Activated naive CD4-positive, alpha-beta T cell treated with anti-CD3 and anti-CD28 coated beads, Interleukin-2, amount 10 ng/mL, durations not matched to agents 7 days and 5 days (primary cell): ENCODE results near the gene RAPGEF6.

Experiments used
- CTCF ChIA-PET: fragments of 350-600 bp; sonication (Branson Sonifier 250); formaldehyde crosslinking; loops from one replicate; lab custom pipeline; 2021; ENCODE audit warnings: antibody characterized with exemption; lab: Charles Lee
- DNase-seq: peaks from one replicate; pipeline ENCODE4 v3.0.0-alpha.2; 2020
- H3K27ac Mint-ChIP-seq: one replicate; pipeline ENCODE4 v1.8.0; 2021; ENCODE audit warnings: mild to moderate bottlenecking, moderate library complexity, mixed read lengths
- H3K27me3 Mint-ChIP-seq: one replicate; pipeline ENCODE4 v1.8.0; 2021; ENCODE audit warnings: mild to moderate bottlenecking, mixed read lengths
- H3K36me3 Mint-ChIP-seq: one replicate; pipeline ENCODE4 v1.8.0; 2021; ENCODE audit warnings: mixed read lengths
- H3K4me1 Mint-ChIP-seq: one replicate; pipeline ENCODE4 v1.8.0; 2021; ENCODE audit warnings: mixed read lengths
- H3K4me3 Mint-ChIP-seq: one replicate; pipeline ENCODE4 v1.8.0; 2021; ENCODE audit warnings: mild to moderate bottlenecking, moderate library complexity, mixed read lengths
- H3K9me3 Mint-ChIP-seq: one replicate; pipeline ENCODE4 v1.8.0; 2021; ENCODE audit warnings: mixed read lengths

Gene RAPGEF6

DNA sequence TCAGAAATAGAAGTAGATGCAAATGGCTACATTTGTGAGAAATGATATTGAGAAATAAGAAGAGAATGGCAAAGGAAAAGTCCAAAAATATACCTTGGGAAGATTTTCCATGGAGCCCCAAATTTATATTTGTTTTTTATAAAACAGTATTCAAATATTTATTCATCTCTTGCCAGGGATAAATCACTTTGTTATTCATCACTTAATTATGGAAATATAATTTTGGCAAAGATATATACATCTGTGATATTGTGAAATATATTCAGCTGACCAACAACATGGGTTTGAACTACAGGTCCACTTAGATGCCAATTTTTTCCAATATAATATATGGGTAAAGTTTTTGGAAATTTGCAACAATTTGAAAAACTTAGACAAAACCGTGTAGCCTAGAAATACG lies 19.7 kb upstream of the RAPGEF6 start:
- CTCF ChIA-PET, result interaction anchor here (1.1 kb wide), 1 partner anchor 66 kb away, joined by 3 read pairs; no protein-coding TSS in a partner anchor

DNA sequence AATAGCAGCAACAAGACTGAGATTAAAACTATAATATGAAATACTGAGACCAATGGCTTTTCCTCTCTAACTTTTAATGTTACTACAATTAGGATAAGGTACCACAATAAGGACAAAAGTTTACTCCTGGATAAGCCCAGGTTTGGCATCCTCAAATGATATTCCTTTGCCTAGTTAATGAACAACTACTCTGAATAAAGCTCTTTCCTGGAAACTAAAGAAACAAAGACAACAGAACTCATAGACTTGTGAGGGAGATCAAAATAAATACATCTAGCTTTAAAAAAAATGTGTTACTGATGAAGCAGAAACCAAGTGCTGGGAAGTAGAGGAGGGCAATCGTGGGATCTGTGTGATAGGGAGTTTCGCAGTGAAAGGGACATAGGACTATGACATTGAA lies 19.3 kb upstream of the RAPGEF6 start:
- DNase-seq, result no peak
- CTCF ChIA-PET, result interaction anchor here (1.1 kb wide), 1 partner anchor 66 kb away, joined by 3 read pairs; no protein-coding TSS in a partner anchor
- Mint-ChIP-seq H3K27ac (no peak overlapping the region), H3K9me3 (no peaks in the 10 kb centered on the region), H3K4me3 (no peak overlapping the region), H3K36me3 (peaks cover 53% of the 10 kb centered on the region), H3K4me1 (peaks cover 4% of the 10 kb centered on the region), H3K27me3 (no peaks in the 10 kb centered on the region)

More for the DNA sequence above, 19.7 kb upstream of the RAPGEF6 start:
- no peaks in the 10 kb centered on the region for H3K9me3 Mint-ChIP-seq
- DNase-seq, result no peak
- H3K27me3 Mint-ChIP-seq, result no peaks in the 10 kb centered on the region
- no peak overlapping the region for H3K4me3 Mint-ChIP-seq
- peaks cover 55% of the 10 kb centered on the region for H3K36me3 Mint-ChIP-seq
- H3K4me1 Mint-ChIP-seq, result peaks cover 4% of the 10 kb centered on the region
- H3K27ac Mint-ChIP-seq, result no peak overlapping the region

DNA sequence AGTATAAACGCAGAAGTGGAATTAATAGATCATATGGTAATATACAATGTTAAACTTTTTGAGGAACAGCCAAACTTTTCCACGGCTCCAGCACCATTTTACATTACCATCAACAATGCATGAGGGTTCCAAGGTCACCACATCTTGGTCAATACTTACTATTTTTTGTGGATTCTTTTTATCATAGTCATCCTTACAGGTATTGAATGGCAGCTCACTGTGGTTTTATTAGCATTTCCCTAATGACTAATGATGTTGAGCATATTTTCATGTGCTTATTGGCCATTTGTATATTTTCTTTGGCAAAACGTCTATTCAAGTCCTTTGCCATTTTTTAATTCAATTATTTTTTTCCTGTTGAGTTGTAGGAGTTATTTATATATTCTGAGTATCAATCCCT lies 14.1 kb upstream of the RAPGEF6 start:
- Mint-ChIP-seq H3K9me3 (no peaks in the 10 kb centered on the region), H3K4me1 (peaks cover 3% of the 10 kb centered on the region), H3K27me3 (no peaks in the 10 kb centered on the region), H3K27ac (no peak overlapping the region), H3K4me3 (no peak overlapping the region), H3K36me3 (peaks cover 62% of the 10 kb centered on the region)
- DNase-seq, result no peak
- CTCF ChIA-PET, result no interaction called here

DNA sequence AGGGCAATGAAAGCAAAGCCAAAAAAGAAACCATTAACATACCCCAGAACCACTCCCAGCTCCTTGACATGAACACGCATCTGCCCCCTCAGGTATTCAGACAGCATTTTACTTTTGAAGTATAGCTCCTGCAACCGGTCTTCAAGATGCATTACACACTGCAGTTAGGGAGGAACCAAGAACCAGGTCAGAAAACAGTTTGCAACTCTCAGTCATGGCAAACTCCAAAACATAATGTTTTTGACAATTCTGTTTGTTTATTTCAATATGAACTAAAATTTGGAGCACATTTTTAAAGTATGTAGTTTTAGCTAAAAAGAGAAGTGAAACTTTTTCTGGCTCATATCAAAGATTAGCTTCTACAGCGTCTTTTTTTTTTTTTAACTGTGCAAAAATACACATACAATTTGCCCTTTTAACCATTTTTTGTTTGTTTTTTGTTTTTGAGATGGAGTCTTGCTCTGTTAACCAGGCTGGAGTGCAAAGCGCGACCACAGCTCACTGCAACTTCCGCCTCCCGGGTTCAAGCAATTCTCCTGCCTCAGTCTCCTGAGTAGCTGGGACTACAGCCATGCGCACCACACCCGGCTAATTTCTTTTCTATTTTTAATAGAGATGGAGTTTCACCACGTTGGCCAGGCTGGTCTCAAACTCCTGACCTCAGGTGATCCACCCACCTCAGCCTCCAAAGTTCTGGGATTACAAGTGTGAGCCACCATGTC lies 12.2 kb upstream of the RAPGEF6 start:
- Mint-ChIP-seq H3K27ac (no peak overlapping the region), H3K27me3 (no peaks in the 10 kb centered on the region), H3K4me1 (peaks cover 3% of the 10 kb centered on the region), H3K36me3 (peaks cover 59% of the 10 kb centered on the region), H3K9me3 (no peaks in the 10 kb centered on the region), H3K4me3 (no peak overlapping the region)
- no peak for DNase-seq
- CTCF ChIA-PET, result interaction anchor here (0.9 to 1.1 kb wide), 2 partner anchors 9 to 57 kb away, joined by 3 to 4 read pairs; no protein-coding TSS in a partner anchor

DNA sequence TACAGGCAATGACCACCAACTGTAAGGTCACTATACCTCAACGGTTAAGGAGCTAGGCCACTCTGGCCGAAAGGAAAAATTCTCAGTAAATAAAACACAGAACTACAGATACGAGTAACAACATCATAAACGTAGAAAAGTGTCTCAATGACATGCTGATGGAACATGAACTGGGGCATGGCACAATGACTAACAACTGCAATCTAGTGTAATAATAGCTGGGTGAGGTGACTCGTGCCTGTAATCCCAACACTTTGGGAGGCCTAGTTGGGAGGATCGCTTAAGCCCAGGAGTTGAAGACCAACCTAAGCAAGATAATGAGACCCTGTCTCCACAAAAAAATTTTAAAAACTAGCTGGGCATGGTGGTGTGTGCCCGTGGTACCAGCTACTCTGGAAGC lies 9.8 kb upstream of the RAPGEF6 start:
- CTCF ChIA-PET, result interaction anchor here (0.6 kb wide), 1 partner anchor 363 kb away, joined by 3 read pairs; no protein-coding TSS in a partner anchor
- H3K4me1 Mint-ChIP-seq, result peaks cover 12% of the 10 kb centered on the region
- no peaks in the 10 kb centered on the region for H3K27me3 Mint-ChIP-seq
- no peak overlapping the region for H3K4me3 Mint-ChIP-seq
- DNase-seq, result no peak
- H3K9me3 Mint-ChIP-seq, result no peaks in the 10 kb centered on the region
- H3K36me3 Mint-ChIP-seq, result peaks cover 44% of the 10 kb centered on the region
- no peak overlapping the region for H3K27ac Mint-ChIP-seq

DNA sequence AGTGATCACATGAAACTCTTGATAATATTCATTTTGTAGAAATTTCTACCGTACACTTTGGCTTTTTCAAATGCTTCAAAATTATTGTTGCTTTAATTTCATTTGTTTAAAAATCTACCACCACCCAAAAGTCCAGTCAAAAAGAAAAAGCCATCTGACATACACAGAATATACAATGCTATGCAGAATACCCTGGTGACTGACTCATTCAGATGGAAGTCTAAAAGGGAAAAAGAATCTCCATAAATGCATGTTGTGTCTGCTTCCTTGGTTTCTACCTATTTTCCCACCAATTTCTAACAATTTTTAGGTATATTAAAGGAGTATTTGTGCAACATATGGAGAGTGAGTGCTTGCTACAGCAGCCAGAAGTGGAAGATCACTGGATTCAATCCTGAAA lies 9.3 kb upstream of the RAPGEF6 start:
- H3K4me3 Mint-ChIP-seq, result no peak overlapping the region
- CTCF ChIA-PET, result no interaction called here
- H3K36me3 Mint-ChIP-seq, result peaks cover 41% of the 10 kb centered on the region
- no peaks in the 10 kb centered on the region for H3K27me3 Mint-ChIP-seq
- no peaks in the 10 kb centered on the region for H3K9me3 Mint-ChIP-seq
- peaks cover 16% of the 10 kb centered on the region for H3K4me1 Mint-ChIP-seq
- H3K27ac Mint-ChIP-seq, result no peak overlapping the region
- no peak for DNase-seq

DNA sequence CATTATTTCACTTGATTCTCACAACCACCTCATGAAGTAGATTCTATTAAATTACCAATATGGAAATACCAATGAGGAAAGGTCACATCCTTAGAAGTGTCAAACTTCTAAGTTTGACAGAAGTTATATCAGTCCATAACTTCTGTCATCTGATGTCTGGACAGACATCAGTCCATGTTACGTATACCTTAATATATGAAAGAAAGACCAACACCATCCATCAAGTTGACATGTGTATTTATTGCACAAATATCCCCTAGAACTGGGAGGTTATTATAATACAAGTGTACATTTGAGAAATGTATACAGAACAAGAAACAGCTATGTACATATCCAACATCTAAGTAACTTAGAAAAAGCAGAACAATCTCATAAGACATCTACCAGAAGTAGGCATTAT lies 6.5 kb upstream of the RAPGEF6 start:
- CTCF ChIA-PET, result interaction anchor here (1.7 kb wide), 1 partner anchor 10 kb away, joined by 4 read pairs; no protein-coding TSS in a partner anchor
- no peaks in the 10 kb centered on the region for H3K27me3 Mint-ChIP-seq
- H3K4me3 Mint-ChIP-seq, result no peak overlapping the region
- peaks cover 22% of the 10 kb centered on the region for H3K4me1 Mint-ChIP-seq
- H3K9me3 Mint-ChIP-seq, result no peaks in the 10 kb centered on the region
- peaks cover 27% of the 10 kb centered on the region for H3K36me3 Mint-ChIP-seq
- no peak overlapping the region for H3K27ac Mint-ChIP-seq
- no peak for DNase-seq

DNA sequence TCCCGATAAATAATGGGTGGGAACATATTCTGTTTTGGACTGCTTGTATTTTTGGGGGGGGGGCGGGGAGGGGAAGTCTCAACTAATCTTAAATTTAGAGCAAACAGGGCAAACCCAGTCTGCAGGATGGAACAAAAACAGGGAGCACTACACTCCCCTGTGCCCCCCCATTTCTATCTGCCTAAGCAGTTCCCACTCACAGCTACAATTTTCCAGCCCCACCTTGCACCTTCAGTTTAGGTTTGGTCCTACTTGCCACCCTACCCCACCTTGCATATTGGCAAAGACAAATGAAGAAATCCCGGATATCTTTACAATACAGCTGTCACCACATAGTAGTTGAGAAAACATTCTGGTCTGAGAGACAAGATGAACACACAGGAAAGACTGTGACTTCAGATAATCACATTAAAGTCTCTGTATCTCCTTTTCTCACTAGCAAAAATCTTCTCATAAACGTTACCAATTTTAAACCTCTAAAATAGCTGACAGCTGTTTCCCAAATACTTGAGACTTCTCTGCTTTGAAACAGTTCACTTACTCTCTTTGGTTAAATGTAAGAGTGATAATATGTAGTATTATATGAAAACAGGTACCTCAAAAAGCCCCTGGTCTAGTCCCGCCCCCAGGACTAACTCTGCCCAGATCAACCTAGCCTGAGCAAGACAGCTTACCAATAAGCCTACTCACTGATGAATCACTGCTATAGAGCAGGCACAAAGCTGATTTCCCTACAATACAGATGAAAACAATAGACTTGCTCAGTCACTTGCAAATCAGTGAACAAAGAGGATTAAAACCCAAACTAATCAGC lies 5.2 kb upstream of the RAPGEF6 start:
- Mint-ChIP-seq H3K4me3 (no peak overlapping the region), H3K36me3 (peaks cover 22% of the 10 kb centered on the region), H3K27me3 (no peaks in the 10 kb centered on the region), H3K4me1 (peaks cover 28% of the 10 kb centered on the region), H3K9me3 (no peaks in the 10 kb centered on the region), H3K27ac (peak overlapping the region; percentile 69)
- peak; percentile 30 for DNase-seq
- CTCF ChIA-PET, result interaction anchor here (1.2 to 1.7 kb wide), 2 partner anchors 11 to 368 kb away, joined by 3 to 4 read pairs; no protein-coding TSS in a partner anchor

DNA sequence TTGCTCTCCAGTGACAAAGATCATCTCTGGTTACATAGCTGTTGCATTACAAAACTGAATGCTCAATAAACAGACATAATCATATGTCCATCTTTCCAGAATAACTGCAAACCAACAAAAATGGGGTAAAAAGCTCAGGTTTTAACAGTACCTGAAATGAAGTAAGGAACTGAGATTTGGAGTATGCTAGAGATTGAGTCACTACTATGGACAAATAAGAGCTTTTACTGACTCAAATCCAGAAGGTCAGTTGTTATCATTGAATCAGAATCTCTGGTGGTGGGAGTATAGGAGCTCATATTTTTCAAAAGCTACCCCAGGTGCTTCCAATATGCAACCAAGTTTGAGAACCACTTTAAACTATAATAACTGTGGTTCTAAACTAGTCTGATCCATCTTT lies 4.1 kb upstream of the RAPGEF6 start:
- CTCF ChIA-PET, result interaction anchor here (0.8 kb wide), 1 partner anchor 363 kb away, joined by 3 read pairs; no protein-coding TSS in a partner anchor
- peaks cover 28% of the 10 kb centered on the region for H3K4me1 Mint-ChIP-seq
- DNase-seq, result no peak
- H3K4me3 Mint-ChIP-seq, result no peak overlapping the region
- no peaks in the 10 kb centered on the region for H3K9me3 Mint-ChIP-seq
- H3K27me3 Mint-ChIP-seq, result no peaks in the 10 kb centered on the region
- no peak overlapping the region for H3K27ac Mint-ChIP-seq
- peaks cover 11% of the 10 kb centered on the region for H3K36me3 Mint-ChIP-seq

DNA sequence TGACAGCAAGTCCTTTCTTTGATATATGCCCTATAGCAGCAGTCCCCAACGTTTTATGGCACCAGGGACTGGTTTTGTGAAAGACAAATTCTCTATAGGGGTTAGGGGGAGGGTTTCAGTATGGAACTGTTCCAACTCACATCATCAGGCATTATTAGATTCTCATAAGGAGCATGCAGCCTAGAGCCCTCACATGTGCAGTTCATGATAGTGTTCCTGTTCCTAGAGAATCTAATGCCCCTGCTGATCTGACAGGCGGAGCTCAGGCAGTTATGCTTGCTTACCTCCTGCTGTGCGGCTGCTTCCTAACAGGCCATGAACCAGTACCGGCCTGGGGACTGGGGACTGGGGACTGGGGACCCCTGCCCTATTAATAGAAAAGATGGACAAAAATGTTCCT lies 2.7 kb upstream of the RAPGEF6 start:
- no peak for DNase-seq
- Mint-ChIP-seq H3K9me3 (no peaks in the 10 kb centered on the region), H3K4me3 (no peak overlapping the region), H3K27me3 (no peaks in the 10 kb centered on the region), H3K4me1 (peaks cover 34% of the 10 kb centered on the region), H3K27ac (peak overlapping the region; percentile 0), H3K36me3 (peaks cover 8% of the 10 kb centered on the region)
- CTCF ChIA-PET, result no interaction called here

DNA sequence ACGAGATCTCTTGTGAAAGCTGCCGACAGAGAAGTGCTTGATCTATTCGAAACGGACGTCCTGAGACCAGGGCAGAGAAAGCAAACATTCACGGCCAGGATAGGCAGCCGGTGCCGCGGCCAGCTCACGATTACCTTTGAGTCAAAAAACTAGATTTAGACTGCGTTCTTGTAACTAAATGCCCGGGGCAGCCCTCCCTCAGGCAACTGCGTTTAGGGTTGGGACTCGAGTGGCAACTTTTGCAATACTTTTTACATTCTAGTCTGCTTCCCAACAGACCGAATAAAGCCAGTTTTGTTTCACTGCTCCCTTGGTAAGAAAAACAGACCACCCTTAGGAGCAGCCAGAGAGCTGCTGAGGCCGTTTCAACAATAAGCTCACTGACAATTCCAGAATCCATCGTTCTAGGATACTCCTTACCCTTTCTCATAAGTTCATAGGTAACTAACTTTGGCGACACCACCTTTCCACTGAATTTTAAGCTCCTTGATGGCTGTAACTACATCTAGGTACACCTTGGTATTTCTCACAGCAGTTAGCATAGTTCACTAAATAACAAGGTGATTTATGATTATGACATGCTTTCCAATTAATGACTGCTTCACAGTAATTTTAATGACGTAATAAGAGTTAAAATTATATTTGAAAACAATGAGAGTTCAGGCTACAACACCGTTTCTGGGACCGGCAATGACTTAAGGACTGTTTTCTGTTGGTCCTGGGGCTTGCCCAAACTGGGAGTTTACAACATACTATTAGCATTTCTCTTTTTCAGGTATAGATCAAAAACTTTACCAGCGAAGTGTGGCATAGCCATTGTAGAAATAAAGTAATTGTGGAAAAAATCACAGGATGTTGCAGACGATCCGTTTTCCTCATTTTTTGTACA lies 899 bp upstream of the RAPGEF6 start:
- Mint-ChIP-seq H3K27me3 (no peaks in the 10 kb centered on the region), H3K4me3 (peak overlapping the region; percentile 91), H3K4me1 (peaks cover 34% of the 10 kb centered on the region), H3K9me3 (no peaks in the 10 kb centered on the region), H3K36me3 (peaks cover 1% of the 10 kb centered on the region), H3K27ac (peak overlapping the region; percentile 100)
- CTCF ChIA-PET, result interaction anchor here (1.3 kb wide), 1 partner anchor 46 kb away, joined by 4 read pairs; no protein-coding TSS in a partner anchor
- DNase-seq, result no peak

DNA sequence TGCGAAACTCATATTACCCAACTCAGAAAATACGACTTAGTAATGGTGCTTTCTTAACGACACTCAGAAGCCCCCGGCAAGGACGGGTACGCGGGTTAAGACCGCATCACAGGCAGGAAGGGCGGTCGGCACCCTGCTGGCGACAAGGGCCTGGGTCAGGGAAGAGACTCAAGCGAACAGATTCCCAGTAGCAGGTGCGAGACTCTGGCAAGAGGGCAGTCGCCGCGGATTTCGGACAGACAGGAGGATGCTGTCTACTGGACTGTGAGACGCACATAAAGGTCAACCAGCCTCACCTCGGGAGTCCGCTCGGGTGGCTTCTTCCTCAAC lies 398 bp downstream of the RAPGEF6 start:
- Mint-ChIP-seq H3K27ac (peak overlapping the region; percentile 100), H3K9me3 (no peaks in the 10 kb centered on the region), H3K36me3 (peaks cover 5% of the 10 kb centered on the region), H3K4me1 (peaks cover 28% of the 10 kb centered on the region), H3K27me3 (no peaks in the 10 kb centered on the region), H3K4me3 (peak overlapping the region; percentile 91)
- CTCF ChIA-PET, result interaction anchor here (1.1 kb wide), 1 partner anchor 211 kb away, joined by 3 read pairs; no protein-coding TSS in a partner anchor
- peak; percentile 77 for DNase-seq

DNA sequence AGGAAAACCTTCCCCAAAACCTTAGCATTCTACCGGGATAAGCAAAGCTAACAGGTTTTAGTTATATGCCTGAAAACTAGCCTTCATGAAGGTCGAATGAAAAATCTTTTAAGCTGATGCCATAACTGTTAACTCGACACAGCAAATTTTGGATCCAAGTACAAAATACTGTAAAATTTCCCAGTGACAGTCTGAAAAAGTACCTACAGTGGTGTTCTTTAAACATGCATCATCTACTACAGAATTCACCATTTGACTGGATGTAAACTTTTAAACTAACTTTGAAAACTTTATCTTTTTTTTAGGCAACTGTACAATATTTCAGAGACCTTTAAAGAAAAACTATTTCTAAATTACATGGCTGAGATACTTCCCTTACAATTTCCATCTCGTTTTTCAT lies 791 bp downstream of the RAPGEF6 start:
- Mint-ChIP-seq H3K9me3 (no peaks in the 10 kb centered on the region), H3K4me3 (peak overlapping the region; percentile 91), H3K27ac (peak overlapping the region; percentile 100), H3K4me1 (peaks cover 27% of the 10 kb centered on the region), H3K36me3 (peaks cover 5% of the 10 kb centered on the region), H3K27me3 (no peaks in the 10 kb centered on the region)
- DNase-seq, result no peak
- CTCF ChIA-PET, result interaction anchor here (1.1 kb wide), 1 partner anchor 211 kb away, joined by 3 read pairs; no protein-coding TSS in a partner anchor
